Lower leg skin (tissue), 3 donors: ENCODE measurements around the gene IKZF1.

Source experiments
- POLR2A ChIP-seq, 2 donors: fragments of 450-650 bp; IDR thresholded peaks; one replicate each; pipeline ENCODE4 v1.6.1; 2016 to 2017; ENCODE audit warnings: antibody characterized with exemption in 2 of 2, mild to moderate bottlenecking in 1 of 2, moderate library complexity in 1 of 2
- TF ChIP-seq, protein P1 (sequence below), 3 donors: fragments of 450-650 bp; IDR thresholded peaks; one replicate each; pipeline ENCODE4 v1.5.1; 2016; ENCODE audit warnings: antibody characterized with exemption in 3 of 3, mild to moderate bottlenecking in 3 of 3, moderate library complexity in 2 of 3

DNA sequence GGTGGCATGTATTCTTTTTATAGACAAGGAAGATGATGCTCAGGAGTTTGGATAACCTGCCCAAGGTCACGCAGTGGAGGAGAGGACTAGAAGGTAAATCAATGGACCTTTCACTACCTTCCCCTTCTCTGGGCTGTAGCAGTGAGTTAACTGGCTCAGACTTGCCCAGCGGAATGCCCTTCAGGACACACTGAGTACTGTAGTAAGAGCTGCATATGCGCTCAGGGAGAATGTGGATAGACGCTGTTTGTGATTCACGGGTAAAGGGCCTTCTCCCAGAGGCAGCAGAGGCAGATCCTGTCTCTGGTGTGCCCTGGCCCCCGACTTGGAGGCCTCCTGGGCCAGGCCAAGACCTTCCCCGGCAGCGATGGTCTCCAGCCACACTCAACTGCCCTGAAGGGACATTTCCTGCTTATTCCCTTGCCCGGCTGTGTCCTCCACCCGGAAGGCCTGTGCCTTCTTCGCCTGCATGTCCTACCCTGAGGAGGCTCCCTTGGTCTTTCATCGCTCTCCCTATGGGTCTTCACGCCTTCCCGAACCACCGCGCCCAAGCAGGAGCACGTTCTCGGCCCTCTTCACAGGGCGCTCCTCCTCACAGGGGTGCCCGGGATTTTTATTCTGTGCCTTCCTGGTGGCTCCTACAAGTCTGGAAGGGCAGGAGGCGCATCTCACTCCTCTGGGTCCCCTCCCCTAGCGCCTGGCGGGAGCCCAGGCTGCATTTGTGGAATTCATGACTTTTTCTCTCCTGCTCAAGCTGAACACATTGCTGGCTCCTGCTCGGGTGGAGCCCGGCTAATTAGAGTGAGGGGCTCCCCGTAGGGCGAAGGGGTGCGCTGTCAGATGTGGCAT lies 1.8 kb upstream of the IKZF1 start:
- TF ChIP-seq, protein P1, sequence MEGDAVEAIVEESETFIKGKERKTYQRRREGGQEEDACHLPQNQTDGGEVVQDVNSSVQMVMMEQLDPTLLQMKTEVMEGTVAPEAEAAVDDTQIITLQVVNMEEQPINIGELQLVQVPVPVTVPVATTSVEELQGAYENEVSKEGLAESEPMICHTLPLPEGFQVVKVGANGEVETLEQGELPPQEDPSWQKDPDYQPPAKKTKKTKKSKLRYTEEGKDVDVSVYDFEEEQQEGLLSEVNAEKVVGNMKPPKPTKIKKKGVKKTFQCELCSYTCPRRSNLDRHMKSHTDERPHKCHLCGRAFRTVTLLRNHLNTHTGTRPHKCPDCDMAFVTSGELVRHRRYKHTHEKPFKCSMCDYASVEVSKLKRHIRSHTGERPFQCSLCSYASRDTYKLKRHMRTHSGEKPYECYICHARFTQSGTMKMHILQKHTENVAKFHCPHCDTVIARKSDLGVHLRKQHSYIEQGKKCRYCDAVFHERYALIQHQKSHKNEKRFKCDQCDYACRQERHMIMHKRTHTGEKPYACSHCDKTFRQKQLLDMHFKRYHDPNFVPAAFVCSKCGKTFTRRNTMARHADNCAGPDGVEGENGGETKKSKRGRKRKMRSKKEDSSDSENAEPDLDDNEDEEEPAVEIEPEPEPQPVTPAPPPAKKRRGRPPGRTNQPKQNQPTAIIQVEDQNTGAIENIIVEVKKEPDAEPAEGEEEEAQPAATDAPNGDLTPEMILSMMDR (IDR thresholded peaks at IDR 0.05) = no peak
- no peak for TF ChIP-seq POLR2A (IDR thresholded peaks at IDR 0.05)
